Gastrocnemius medialis (tissue), 4 donors: Measurements from ENCODE around the gene ALG14.

Experiments
- CTCF ChIP-seq, 5 experiments: fragments of 450-650 bp in 3 of 5; fragments of 200-600 bp in 2 of 5; sonication (generic) in 2 of 5; IDR thresholded peaks in 4 of 5; conservative IDR thresholded peaks in 1 of 5; 1 replicate in 4 of 5; 2 replicates in 1 of 5; pipeline ENCODE4 v1.5.1; 2016 to 2019; ENCODE audit warnings: antibody characterized with exemption in 5 of 5, mild to moderate bottlenecking in 3 of 5, moderate library complexity in 3 of 5
- POLR2A ChIP-seq, 2 donors: fragments of 450-650 bp; IDR thresholded peaks; one replicate each; pipeline ENCODE4 v1.6.1; 2017; ENCODE audit warnings: antibody characterized with exemption in 2 of 2, mild to moderate bottlenecking in 2 of 2, moderate library complexity in 2 of 2

GRCh38 chr1:94973309-94973922 is 99.3 kb downstream of the ALG14 start:
- TF ChIP-seq CTCF (IDR thresholded peaks at IDR 0.05 in 4 of 5, conservative IDR thresholded peaks at IDR 0.05 in 1 of 5) (no peak), POLR2A (IDR thresholded peaks at IDR 0.05) (no peak)
